ENCODE data around the gene PNPLA7. TPM values are rescaled to one million over a fixed set of nuclear protein-coding genes. Genes with fewer than 3 reads are reported as not detected.

Gene PNPLA7
- total RNA-seq, 1 experiment from 2014 or later: 0.77 TPM

DNA sequence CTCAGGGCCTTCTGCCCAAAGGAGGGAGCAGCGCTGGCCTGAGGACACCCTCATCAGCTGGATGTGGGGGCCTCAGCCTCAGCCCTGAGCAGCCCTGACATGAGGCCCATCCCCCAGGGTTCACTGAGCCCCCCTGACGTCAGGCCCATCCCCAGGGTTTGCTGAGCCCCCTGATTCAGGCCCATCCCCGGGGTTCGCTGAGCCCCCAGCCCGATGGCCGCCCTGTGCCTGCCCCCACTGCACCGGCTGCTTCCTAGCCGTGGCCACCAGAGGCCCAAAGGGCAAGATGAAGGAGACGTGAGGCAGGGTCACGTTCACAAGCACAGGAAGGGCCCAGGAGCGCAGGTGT is 71.6 kb downstream of the PNPLA7 start:
- TF ChIP-seq, protein P1, sequence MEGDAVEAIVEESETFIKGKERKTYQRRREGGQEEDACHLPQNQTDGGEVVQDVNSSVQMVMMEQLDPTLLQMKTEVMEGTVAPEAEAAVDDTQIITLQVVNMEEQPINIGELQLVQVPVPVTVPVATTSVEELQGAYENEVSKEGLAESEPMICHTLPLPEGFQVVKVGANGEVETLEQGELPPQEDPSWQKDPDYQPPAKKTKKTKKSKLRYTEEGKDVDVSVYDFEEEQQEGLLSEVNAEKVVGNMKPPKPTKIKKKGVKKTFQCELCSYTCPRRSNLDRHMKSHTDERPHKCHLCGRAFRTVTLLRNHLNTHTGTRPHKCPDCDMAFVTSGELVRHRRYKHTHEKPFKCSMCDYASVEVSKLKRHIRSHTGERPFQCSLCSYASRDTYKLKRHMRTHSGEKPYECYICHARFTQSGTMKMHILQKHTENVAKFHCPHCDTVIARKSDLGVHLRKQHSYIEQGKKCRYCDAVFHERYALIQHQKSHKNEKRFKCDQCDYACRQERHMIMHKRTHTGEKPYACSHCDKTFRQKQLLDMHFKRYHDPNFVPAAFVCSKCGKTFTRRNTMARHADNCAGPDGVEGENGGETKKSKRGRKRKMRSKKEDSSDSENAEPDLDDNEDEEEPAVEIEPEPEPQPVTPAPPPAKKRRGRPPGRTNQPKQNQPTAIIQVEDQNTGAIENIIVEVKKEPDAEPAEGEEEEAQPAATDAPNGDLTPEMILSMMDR (conservative IDR thresholded peaks at IDR 0.05; ENCODE audit: low read depth, low read length): no peak
- TF ChIP-seq EZH2phosphoT487 (IDR thresholded peaks at IDR 0.05; ENCODE audit: borderline replicate concordance, low read length): no peak
- TF ChIP-seq EZH2 (IDR thresholded peaks at IDR 0.05; ENCODE audit: low read length, unreplicated experiment): no peak
- POLR2A ChIA-PET (ENCODE audit: unreplicated experiment): no interaction called here
- Histone ChIP-seq H3K79me2 (ENCODE audit: low read length) (no peaks in the 10 kb centered on the region), H3K9me3 (ENCODE audit: low read length) (no peaks in the 10 kb centered on the region), H3K36me3 (ENCODE audit: low read depth, low read length) (no peaks in the 10 kb centered on the region), H2AFZ (ENCODE audit: low read length) (no peak overlapping the region), H3K4me1 (ENCODE audit: insufficient read depth, low read length) (peaks cover 24% of the 10 kb centered on the region), H4K20me1 (ENCODE audit: low read length) (no peaks in the 10 kb centered on the region), H3K9ac (ENCODE audit: low read length) (no peak overlapping the region), H3K27ac (ENCODE audit: low read length) (no peak overlapping the region), H3K4me2 (ENCODE audit: low read length) (no peak overlapping the region), H3K4me3 (ENCODE audit: low read length) (no peak overlapping the region), H3F3A (ENCODE audit: low read length, unreplicated experiment) (no peaks in the 10 kb centered on the region), H3K27me3 (ENCODE audit: low read length) (no peaks in the 10 kb centered on the region), H3K9me2 (replicated peaks; ENCODE audit: low read length) (no peaks in the 10 kb centered on the region)
- intact Hi-C loops (cut with micrococcal nuclease): no loop called here
- CTCF ChIA-PET: no interaction called here
- ATAC-seq: no peak
- no TSS peak for BruUV-seq (replicated peaks)
- no peak for DNase-seq

DNA sequence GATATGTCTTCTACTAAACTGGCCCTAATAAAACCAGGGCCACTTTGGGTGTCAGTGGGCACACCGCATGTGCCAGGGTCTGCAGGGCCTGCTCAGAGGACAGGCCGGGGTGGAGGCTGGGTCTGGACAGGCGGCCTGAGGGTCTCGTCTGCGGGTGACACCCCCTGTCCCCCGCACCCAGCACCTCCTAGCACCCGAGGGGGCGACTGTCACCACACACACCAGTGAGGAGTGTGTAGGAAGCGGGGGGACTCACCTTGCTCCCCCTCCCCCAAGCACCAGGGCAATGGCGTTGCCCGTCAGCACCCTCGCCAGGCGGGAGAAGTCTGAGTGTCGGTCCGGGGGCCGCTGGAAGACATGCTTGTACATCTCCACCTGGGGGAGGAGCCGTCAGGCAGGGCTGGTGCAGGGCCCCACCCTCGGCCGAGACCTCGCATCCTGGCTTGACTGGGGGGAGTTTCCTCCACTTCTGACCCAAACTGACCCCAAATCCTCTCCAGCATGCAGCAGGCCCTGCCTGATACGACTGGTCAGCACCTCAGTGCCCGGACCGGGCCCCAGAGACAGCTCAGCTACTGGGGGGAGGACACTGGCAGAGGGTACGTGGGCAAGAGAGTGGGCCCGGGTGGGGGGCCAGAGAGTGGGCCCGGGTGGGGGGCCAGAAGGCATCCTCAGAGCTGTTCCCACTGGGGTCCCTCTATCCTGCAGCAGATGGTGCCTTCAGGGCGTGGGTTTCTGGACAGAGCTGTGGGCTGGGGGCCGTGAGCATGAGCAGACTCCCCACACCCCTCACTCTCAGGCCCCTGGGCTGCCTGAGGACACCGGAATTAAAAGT is 72.2 kb downstream of the PNPLA7 start:
- intact Hi-C loops (cut with micrococcal nuclease): no loop called here
- H2AFZ ChIP-seq (ENCODE audit: low read length): no peak overlapping the region
- H3K27ac ChIP-seq (ENCODE audit: low read length): no peak overlapping the region
- H3K4me3 ChIP-seq (ENCODE audit: low read length): no peak overlapping the region
- H4K20me1 ChIP-seq (ENCODE audit: low read length): no peaks in the 10 kb centered on the region
- no peaks in the 10 kb centered on the region for H3K79me2 ChIP-seq (ENCODE audit: low read length)
- peaks cover 18% of the 10 kb centered on the region for H3K4me1 ChIP-seq (ENCODE audit: insufficient read depth, low read length)
- H3K27me3 ChIP-seq (ENCODE audit: low read length): no peaks in the 10 kb centered on the region
- ATAC-seq: no peak
- H3K9me2 ChIP-seq (replicated peaks; ENCODE audit: low read length): no peaks in the 10 kb centered on the region
- CTCF ChIA-PET: no interaction called here
- POLR2A ChIA-PET (ENCODE audit: unreplicated experiment): no interaction called here
- TF ChIP-seq EZH2 (IDR thresholded peaks at IDR 0.05; ENCODE audit: low read length, unreplicated experiment) (no peak), EZH2phosphoT487 (IDR thresholded peaks at IDR 0.05; ENCODE audit: borderline replicate concordance, low read length) (no peak)
- TF ChIP-seq, protein P1 (conservative IDR thresholded peaks at IDR 0.05; ENCODE audit: low read depth, low read length): no peak
- H3K9me3 ChIP-seq (ENCODE audit: low read length): no peaks in the 10 kb centered on the region
- H3K9ac ChIP-seq (ENCODE audit: low read length): no peak overlapping the region
- H3K4me2 ChIP-seq (ENCODE audit: low read length): no peak overlapping the region
- no TSS peak for BruUV-seq (replicated peaks)
- no peaks in the 10 kb centered on the region for H3F3A ChIP-seq (ENCODE audit: low read length, unreplicated experiment)
- H3K36me3 ChIP-seq (ENCODE audit: low read depth, low read length): no peaks in the 10 kb centered on the region
- no peak for DNase-seq

DNA sequence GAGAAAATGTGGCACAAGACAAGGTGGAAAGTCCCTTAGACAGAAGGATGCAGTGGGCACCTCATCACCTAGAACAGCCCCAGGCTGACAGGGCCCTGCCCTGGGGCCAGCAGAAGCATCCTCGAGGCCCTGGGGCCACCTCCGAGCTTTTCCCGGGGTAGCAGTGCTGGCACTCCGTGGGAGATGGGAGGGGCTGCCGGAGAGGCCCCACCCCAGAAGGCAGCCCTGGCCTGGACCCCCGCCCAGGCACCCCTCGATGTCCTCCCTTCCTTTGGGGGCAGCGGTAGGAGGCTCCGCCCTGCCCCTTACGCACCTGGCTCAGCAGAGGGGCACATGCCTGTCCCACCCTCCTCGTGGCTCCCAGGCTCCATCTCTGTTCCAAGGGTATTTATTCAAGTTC is 73.3 kb downstream of the PNPLA7 start:
- Histone ChIP-seq H3K9me3 (ENCODE audit: low read length) (no peaks in the 10 kb centered on the region), H3K36me3 (ENCODE audit: low read depth, low read length) (no peaks in the 10 kb centered on the region), H3K4me3 (ENCODE audit: low read length) (no peak overlapping the region), H3K27ac (ENCODE audit: low read length) (no peak overlapping the region), H3K27me3 (ENCODE audit: low read length) (no peaks in the 10 kb centered on the region), H3K4me2 (ENCODE audit: low read length) (no peak overlapping the region), H3K9me2 (replicated peaks; ENCODE audit: low read length) (no peaks in the 10 kb centered on the region), H3K4me1 (ENCODE audit: insufficient read depth, low read length) (peaks cover 8% of the 10 kb centered on the region), H4K20me1 (ENCODE audit: low read length) (no peaks in the 10 kb centered on the region), H3F3A (ENCODE audit: low read length, unreplicated experiment) (no peaks in the 10 kb centered on the region), H3K9ac (ENCODE audit: low read length) (no peak overlapping the region), H3K79me2 (ENCODE audit: low read length) (no peaks in the 10 kb centered on the region), H2AFZ (ENCODE audit: low read length) (no peak overlapping the region)
- BruUV-seq (replicated peaks): no TSS peak
- ChIA-PET POLR2A (ENCODE audit: unreplicated experiment) (no interaction called here), CTCF (no interaction called here)
- TF ChIP-seq EZH2 (IDR thresholded peaks at IDR 0.05; ENCODE audit: low read length, unreplicated experiment): no peak
- TF ChIP-seq, protein P1 (conservative IDR thresholded peaks at IDR 0.05; ENCODE audit: low read depth, low read length): no peak
- TF ChIP-seq EZH2phosphoT487 (IDR thresholded peaks at IDR 0.05; ENCODE audit: borderline replicate concordance, low read length): no peak
- ATAC-seq: no peak
- DNase-seq: no peak
- intact Hi-C loops (cut with micrococcal nuclease): no loop called here
